ENCODE data around the gene GPR183.

GRCh38 chr13:99265821-99266426 is 41.3 kb downstream of the GPR183 start:
- TF ChIP-seq POLR2A (IDR thresholded peaks at IDR 0.05; ENCODE audit: low read length) (no peak), GATA1 (IDR thresholded peaks at IDR 0.05; ENCODE audit: low read depth, low read length) (no peak)
